Colon (tissue), 2 donors: ENCODE results near the gene MYO1C.
"Not testable (repeated sequence)": the region's sequence is repeated elsewhere in the genome, so short reads cannot be mapped to it uniquely, and the experiment has no call there.

Experiments used
- FAIRE-seq: peaks from 2 replicates; lab custom pipeline; 2012; peaks lifted over from hg19 to GRCh38; lab: Jason Lieb, UNC
- donor health status: control.
- donor health status: control.

The MYO1C gene

DNA sequence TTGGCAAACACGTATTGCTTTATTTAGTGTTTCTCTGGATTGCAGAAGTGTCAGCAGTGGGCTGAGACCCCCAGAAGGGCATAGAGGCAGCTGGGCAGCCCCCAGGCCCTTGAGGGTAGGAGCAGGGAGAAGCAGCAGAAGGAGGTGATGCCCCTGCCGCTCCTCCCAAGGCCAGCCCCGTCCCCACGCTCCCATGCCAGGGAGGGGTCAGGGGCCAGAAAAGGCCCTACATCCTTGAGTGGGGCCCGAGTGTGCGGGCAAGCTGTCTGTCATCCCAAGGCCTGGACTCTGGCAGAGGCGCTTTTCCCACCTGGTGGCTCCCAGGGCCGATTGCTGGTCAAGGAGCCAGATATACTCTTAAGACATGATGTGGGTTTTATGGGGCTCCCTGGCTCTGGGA, 28.3 kb downstream of the MYO1C start:
- no peak for FAIRE-seq

DNA sequence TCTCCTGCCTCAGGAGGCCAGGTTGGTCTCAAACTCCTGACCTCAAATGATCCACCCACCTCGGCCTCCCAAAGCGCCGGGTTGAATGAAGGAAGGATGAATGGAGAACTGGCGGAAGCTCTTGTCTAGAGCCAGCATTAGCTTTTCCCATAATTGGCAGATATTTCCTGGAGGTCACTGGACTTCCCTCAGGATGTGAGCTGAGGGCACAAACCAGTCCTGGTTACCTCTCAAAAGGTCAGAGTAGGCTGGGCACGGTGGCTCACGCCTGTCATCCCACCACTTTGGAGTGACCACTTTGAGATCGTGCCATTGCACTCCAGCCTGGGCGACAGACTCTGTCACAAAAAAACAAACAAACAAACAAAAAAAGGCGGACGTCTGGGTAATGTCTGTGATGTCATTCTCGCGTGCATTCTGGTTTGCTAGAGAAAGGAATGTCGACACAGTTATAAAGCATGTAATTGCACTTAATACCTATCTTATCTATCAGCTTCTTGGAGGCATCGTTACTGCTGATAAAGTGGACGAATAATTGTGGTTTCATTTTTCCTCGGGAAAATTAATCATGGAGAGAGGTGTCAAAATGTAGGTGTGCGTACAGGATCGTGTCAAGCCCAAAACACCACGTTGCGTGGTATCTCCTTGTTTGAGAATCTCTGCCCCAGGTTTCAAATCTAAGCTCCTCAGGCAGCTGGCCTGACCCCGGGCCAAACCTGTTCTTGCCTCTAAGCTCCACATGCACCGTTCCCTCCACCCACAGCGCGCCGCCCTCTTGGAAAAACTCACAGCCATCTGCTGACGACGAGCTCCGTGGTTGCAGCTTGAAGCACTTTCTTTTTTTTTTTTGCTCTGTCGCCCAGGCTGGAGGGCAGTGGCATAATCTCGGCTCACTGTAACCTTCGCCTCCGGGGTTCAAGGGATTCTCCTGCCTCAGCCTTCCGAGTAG, 30.0 kb downstream of the MYO1C start:
- FAIRE-seq: no peak

- FAIRE-seq: no peak
Observed at GRCh38 chr17:1461198-1461944, 31.1 kb downstream of the MYO1C start.

DNA sequence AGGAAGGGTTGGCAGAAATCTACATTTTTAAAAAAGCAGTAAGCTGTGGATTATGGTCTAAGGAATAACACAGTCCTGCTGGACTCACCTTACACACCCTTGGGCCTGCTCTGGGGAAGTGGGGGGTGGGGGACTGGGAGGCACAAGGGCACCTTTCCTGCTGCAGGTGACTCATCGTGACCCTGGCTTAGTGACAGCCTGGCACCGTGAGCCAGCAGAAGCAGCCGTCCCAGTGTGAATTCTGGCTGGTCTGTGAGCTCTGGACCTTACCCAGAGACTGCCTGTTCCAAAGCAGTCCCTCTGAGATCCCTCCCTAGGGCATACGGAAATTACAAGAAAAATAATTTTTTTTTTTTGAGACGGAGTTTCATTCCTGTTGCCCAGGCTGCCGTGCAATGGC, 32.3 kb downstream of the MYO1C start:
- no peak for FAIRE-seq

DNA sequence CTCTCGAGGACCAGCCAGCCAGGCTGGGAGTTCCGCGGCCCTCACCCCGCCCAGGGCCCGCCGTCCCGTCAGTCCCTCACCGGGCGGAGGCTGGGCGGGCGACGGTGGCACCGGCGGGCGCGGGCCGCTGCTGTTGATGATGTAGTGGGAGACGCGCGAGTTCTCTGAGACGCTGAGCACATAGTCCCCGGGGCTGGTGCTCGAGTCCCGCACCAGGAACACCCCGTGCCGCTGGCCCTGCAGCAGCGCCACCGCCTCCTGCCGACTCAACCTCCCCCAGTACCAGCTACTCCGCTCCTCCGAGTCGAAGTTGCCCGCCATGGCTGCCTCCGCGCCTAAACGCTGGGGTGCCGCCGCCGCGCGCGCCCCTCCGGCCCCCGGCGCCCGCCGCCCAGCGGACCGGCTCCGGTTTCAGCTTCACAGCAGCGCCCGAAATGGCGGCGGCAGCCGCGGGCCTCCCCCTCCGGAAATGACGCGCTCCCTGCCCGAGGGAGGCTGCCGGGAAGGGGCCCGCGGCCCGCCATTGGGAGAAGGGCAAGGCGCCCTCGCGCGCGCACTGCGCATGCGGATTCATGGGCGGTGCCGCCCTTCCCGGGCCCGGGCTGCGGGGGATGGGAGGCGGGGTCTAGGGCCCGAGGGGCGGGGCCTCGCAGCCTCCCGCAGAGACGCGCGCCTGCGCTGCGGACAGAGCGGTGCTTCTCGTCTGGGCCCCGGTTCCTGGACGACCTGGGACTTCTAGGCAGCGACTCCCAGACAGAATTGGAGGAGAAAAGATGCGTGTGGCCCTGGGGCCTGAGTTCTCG, 36.5 kb downstream of the MYO1C start, which contains the start of gene CRK:
Gene CRK (minus strand): TSS at position 436 of the 803 bp plus-strand sequence. CDS start 115 bp downstream, at position 321.
- FAIRE-seq: no peak

- FAIRE-seq: no peak
Observed at GRCh38 chr17:1455291-1455796, 37.1 kb downstream of the MYO1C start.

- FAIRE-seq: no peak
Observed at GRCh38 chr17:1454541-1454940, 37.9 kb downstream of the MYO1C start.

DNA sequence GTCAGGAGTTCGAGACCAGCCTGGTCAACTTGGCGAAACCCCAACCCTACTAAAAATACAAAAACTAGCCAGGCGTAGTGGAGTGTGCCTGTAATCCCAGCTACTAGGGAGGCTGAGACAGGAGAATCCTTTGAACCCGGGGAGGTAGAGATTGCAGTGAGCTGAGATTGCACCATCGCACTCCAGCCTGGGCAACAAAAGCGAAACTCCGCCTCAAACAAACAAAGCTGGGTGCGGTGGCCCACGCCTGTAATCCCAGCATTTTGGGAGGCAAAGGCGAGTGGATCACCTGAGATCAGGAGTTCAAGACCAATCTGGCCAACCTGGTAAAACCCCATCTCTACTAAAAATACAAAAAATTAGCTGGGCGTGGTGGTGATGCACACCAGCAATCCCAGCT, 38.8 kb downstream of the MYO1C start:
- not testable (repeated sequence) for FAIRE-seq

DNA sequence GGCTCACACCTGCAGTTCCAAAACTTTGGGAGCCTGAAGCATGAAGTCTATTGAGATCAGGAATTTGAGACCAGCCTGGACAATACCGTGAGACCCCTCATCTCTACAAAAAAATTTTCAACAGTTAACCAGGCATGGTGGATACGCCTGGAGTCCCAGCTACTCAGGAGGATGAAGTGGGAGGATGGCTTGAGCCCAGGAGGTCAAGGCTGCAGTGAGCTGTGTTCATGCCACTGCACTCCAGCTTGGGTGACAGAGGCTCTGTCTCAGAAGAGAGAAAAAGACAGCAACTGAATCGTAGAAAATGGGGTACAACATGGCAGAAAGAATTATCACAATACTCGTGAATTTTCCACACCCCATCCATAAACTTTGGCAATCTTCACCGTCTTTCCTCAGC, 39.6 kb downstream of the MYO1C start:
- FAIRE-seq: no peak

GRCh38 chr17:1450261-1450660, 42.2 kb downstream of the MYO1C start:
- FAIRE-seq: not testable (repeated sequence)

DNA sequence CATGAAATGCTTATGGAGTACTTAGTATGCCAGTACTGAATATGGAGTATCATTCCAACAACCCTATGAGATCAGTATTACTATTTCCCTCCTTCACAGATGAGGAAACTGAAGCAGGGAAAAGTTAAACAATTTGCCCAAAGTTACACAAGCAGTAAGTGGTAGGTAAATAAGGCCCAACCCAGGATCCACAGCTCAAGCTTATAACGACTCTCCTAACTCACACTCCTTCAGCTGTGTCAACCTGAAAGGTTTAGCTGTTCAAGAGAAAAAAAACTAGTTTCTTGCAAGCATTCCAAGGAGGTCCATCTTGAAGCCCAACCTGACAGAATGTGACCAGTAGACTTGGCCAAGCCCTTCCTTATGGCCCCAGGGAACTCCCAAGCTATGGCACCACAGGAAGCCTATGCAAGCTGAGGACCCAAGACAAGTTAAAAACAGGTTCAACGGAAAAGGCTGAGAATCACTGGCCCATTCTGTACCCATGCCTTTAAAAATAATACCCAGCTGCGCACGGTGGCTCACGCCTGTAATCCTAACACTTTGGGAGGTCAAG, 43.0 kb downstream of the MYO1C start:
- no peak for FAIRE-seq

DNA sequence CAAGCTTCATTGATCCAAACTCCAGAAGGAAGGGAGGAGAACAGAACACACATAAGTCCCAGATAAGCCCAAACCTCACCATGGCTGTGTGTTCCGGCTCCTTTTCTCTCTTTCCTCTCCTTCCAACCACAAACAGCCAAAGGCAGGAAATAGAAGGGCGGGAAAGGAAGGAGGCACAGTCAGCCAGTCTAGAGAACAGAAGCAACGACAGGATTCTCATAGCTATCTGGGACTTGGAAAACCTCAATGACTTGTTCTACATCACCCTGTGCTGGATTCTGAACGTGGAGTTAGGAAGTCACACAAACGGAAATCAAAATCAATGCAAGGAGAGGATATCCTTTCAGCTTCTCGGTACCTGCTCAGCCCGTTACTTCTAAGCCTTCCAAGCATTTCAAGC, 45.4 kb downstream of the MYO1C start:
- no peak for FAIRE-seq

DNA sequence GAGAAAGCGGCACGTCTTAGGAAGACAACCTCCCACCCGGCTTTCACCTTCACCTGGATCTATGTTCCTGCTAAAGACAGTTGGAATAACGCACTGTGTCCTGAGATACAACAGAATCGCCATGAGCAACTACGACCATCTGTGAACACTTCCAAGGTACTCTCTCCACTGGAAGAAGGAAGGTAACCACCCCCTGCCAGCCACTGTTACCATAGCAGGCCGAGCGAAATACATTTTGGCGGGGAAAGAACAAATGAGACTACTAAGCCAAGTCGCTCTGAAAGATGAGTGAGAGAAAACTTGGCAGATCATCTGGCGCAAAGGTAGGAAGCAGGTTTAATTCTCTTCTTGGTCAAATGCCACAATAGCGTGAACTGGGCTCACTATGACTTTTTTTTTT, 46.3 kb downstream of the MYO1C start:
- no peak for FAIRE-seq

- FAIRE-seq: not testable (repeated sequence)
Observed at GRCh38 chr17:1445695-1446094, 46.8 kb downstream of the MYO1C start.

- not testable (repeated sequence) for FAIRE-seq
Observed at GRCh38 chr17:1442721-1443120, 49.8 kb downstream of the MYO1C start.

DNA sequence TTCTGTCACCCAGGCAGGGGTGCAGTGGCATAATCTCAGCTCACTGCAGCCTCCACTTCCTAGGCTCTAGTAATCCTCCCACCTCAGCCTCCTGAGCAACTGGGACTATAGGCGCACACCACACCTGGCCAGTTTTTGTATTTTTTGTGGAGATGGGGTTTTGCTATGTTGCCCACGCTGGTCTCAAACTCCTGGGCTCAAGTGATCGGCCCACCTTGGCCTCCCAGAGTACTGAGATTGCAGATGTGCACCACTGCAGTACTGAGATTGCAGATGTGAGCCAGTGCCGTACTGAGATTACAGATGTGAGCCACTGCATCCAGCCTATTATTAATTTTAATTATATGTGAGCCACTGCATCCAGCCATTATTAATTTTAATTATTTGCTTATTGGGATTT, 50.3 kb downstream of the MYO1C start:
- FAIRE-seq: no peak

DNA sequence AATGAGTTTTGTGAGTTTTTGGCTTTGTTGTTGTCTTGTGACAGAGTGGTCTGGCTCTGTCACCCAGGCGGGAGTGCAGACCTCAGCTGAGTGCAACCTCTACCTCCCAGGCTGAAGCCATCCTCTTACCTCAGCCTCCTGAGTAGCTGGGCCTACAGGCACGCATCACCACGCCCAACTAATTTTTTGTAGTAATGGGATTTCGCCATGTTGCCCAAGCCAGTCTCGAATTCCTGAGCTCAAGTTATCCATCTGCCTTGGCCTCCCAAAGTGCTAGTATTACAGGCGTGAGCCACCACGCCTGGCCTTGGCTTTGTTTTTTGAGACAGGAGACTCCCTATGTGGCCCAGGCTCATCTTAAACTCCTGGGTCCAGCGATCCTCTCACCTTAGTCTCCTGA, 51.6 kb downstream of the MYO1C start:
- FAIRE-seq: no peak

DNA sequence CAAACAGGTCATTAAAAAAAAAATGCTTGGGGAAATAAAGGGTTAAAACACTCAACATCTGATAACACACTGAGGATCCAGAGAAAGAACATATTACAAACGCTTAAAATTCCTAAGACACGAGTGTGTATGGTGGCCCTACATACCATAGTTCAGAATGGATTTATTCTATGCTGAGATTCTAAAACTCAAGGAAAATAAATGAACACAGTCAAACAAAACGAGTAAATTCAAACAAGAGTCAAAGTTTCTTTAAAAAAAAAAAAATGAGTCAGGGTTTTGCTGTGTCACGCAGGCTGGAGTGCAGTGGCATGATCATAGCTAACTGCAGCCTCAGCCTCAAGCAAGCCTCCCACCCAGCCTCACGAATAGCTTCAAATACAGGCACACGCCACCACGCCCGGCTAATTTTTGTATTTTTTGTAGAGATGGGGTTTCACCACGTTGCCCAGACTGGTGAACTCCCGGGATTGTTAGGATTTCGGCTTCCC, 53.8 kb downstream of the MYO1C start:
- FAIRE-seq: no peak

GRCh38 chr17:1435326-1435725, 57.2 kb downstream of the MYO1C start:
- no peak for FAIRE-seq

GRCh38 chr17:1434150-1434549, 58.3 kb downstream of the MYO1C start:
- no peak for FAIRE-seq

DNA sequence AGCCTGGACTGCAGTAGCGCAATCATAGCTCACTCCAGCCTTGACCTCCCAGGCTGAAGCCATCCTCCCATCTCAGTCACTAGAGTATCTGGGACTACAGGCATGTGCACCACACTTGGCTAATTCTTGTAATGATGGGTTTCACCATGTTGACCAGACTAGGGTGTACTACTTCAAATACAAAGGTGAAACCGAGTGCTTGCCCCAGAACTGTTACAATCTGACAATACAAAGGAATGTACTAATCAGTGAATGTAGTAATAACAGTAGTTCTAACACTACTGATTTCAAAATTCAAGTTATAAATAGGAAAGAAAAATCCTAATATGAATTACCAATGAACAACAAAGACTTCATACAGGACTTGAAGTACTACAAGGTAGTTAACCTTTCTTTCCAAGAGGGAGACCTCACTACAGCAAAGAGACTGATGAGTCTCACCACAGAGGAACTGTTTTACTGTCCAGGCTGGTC, 60.8 kb downstream of the MYO1C start:
- FAIRE-seq: no peak
